IPS-18a (cell line): Measurements from ENCODE around the gene ASB6.
A peak's percentile ranks its signal among the peaks of the same experiment; 100 is the strongest.

Source experiments
- H3K27ac ChIP-seq: one replicate; pipeline ENCODE4 v1.5.1; 2013; ENCODE audit warnings: low read length
- H3K27me3 ChIP-seq: one replicate; pipeline ENCODE4 v1.6.1; 2013; ENCODE audit warnings: mild to moderate bottlenecking, low read length; ENCODE audit not compliant: control insufficient read depth, insufficient read depth
- H3K36me3 ChIP-seq: one replicate; pipeline ENCODE4 v1.6.1; 2013; ENCODE audit warnings: low read depth, low read length; ENCODE audit not compliant: control insufficient read depth
- H3K4me1 ChIP-seq: one replicate; pipeline ENCODE4 v1.6.1; 2013; ENCODE audit warnings: low read depth, low read length; ENCODE audit not compliant: control insufficient read depth
- H3K4me3 ChIP-seq: one replicate; pipeline ENCODE4 v1.5.1; 2013; ENCODE audit warnings: low read length
- H3K9ac ChIP-seq: one replicate; pipeline ENCODE4 v1.6.1; 2013; ENCODE audit warnings: mild to moderate bottlenecking, low read length, moderate library complexity
- H3K9me3 ChIP-seq: one replicate; pipeline ENCODE4 v1.6.1; 2013; ENCODE audit warnings: low read depth, low read length; ENCODE audit not compliant: control insufficient read depth

The ASB6 gene

DNA sequence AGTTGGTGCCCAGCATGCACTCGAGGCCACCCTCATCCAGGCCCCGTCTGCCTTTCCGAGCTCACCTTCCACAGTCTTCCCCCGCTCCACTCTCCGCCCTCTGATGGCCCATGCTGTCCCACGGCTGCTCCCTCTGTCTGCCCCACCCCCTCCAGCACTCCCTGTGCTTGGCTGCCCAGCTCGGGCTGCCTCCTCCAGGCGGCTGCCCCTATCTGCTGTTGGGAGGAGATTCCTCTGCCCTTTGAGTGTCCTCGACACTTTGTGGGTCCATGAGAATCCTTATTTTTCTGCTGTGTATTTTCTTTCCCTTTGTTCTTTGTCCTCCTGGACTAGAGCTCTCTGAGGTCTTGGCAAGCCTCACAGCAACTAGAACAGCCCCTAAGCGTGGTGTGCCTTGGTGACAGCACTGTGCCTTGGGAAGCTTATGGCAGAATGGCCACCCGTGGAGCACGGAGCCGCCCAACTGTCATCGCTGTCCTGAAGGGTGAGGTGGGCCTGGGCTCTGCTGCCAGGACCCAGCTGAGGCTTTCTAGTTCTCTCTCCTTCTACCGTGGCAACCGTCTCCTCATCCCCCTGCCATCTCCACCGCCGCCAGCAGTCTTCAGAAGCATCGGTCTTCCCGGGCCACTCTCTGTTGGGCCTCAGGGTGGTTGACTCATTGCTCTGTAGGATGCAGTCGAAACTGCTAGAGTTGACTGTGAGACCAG lies 10.8 kb downstream of the ASB6 start:
- peaks cover 8% of the 10 kb centered on the region for H3K4me1 ChIP-seq
- H3K36me3 ChIP-seq = peaks cover 34% of the 10 kb centered on the region
- H3K9me3 ChIP-seq = no peaks in the 10 kb centered on the region
- H3K4me3 ChIP-seq = no peak overlapping the region
- no peaks in the 10 kb centered on the region for H3K27me3 ChIP-seq
- no peak overlapping the region for H3K27ac ChIP-seq
- no peak overlapping the region for H3K9ac ChIP-seq

DNA sequence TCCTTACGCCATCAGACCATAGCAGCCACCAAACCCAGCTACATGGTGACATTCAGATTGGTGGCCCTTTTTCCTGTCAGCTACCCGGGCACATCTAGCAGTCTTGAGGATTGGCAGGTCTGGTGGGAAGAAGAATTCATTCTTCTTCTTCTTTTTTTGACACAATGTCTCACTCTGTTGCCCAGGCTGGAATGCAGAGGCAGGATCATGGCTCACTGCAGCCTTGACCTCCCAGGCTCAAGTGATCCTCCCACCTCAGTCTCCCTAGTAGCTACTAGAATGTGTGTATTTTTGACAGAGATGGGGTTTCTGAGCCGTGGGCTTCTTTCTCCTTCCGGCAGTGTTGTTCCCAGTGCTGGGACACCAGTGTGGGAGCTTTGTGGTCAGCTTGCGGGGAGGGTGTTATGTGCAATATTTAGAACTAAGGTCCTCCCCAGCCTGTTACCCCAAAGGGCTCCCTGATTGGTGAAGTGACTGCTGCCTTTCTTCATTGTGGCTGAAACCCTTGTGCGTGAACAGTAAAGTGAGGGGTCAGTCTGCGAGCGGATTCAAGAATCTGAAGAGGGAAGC lies 12.6 kb downstream of the ASB6 start:
- Histone ChIP-seq H3K4me1 (peaks cover 8% of the 10 kb centered on the region), H3K27ac (no peak overlapping the region), H3K9ac (no peak overlapping the region), H3K27me3 (no peaks in the 10 kb centered on the region), H3K36me3 (peaks cover 21% of the 10 kb centered on the region), H3K9me3 (no peaks in the 10 kb centered on the region), H3K4me3 (no peak overlapping the region)

DNA sequence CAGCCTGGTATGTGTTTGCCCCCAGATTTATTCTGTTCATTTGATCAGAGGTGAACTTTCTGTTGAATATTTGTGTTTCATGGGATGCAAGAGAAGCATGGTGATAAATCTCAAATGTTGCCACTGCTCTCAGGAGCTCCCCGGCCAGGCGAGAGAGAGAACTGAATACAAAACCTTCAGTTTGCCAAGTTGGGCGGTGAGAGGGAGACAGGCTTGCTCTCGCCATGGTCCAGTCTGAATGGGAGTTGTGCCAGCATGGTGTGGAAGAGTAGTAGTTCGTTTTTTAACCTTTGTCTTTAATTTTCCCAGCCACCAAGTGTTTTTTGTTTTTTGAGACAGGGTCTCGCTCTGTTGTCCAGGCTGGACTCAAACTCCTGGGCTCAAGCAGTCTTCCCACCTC lies 13.2 kb downstream of the ASB6 start:
- no peak overlapping the region for H3K27ac ChIP-seq
- H3K27me3 ChIP-seq = no peaks in the 10 kb centered on the region
- H3K36me3 ChIP-seq = peaks cover 17% of the 10 kb centered on the region
- H3K4me3 ChIP-seq = no peak overlapping the region
- no peak overlapping the region for H3K9ac ChIP-seq
- H3K4me1 ChIP-seq = peaks cover 8% of the 10 kb centered on the region
- no peaks in the 10 kb centered on the region for H3K9me3 ChIP-seq

DNA sequence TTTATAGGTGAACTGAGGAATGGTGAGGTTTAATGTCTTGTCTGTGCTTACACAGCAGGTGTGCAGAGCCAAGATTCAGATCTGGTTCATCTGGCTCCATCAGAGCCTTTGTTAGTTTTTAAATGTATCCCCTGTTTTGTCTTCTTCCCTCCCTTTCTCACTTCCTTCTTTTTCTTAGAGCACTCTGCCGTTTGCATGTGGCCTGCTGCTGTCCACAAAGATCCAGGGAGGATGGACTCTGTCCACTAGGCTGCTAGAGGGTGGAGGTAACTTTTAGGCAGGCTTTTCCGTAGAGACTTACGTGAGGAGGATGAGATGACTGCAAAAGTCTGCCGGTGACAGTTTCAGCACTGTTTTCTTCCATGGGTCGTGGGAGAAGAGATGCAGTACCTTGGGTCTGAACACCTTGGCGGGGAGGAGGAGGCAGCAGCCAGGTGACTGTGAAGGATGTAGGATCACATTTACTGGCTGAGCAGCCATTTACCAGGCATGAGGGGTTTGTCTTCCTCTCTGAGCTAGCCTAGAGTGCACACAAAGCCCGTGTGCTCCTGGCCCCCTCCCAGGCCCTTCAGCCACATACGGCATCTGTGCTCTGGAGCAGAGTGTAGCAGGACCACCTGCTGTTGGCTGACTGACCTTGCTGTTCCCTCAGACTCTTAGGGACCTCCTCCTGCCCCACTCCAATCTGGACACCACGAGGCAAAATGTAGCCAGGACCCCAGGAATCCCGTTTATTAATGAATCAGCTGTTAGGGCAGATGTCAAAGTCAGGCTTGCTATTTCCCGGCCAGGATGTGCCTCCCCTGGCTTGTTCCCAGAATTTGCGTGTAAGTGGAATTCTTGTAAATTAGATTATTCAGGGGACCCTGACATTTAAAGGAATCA lies 14.2 kb downstream of the ASB6 start:
- peaks cover 8% of the 10 kb centered on the region for H3K4me1 ChIP-seq
- peak overlapping the region; percentile 81 for H3K4me3 ChIP-seq
- H3K9me3 ChIP-seq = no peaks in the 10 kb centered on the region
- no peak overlapping the region for H3K9ac ChIP-seq
- H3K36me3 ChIP-seq = peaks cover 11% of the 10 kb centered on the region
- no peaks in the 10 kb centered on the region for H3K27me3 ChIP-seq
- no peak overlapping the region for H3K27ac ChIP-seq

DNA sequence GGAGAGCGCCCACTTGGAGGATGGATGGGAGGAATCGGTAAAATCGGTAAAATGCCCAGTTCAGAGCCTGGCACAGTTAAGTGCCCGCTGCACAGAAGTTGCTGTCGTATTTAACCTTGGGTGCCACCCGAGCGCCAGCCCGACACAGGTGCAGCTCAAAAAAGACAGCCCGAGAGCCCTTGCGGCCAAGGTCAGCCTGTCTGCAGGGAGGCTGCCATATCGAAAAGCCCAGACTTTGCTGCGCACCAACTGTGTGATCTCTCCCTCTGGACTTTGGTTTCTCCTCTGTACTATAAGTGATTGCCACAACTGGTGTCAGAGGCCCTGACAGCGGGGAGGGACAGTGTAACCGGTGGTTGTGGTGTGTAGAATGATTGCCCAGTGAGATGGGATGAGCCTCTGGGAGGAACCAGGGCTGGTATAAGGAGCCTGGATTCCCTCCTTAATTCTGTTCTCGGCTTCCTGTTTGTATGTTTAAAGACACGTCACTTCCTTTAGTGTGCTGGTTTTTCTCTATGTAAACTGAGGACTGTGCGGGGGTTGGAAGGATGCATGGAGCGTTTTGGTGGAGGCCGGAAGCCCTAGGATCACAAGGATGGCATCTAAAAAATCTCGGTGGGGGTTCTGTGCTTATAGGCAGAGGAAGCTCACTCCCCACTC lies 15.2 kb downstream of the ASB6 start:
- peaks cover 4% of the 10 kb centered on the region for H3K36me3 ChIP-seq
- peaks cover 4% of the 10 kb centered on the region for H3K27me3 ChIP-seq
- peak overlapping the region; percentile 81 for H3K4me3 ChIP-seq
- H3K4me1 ChIP-seq = peaks cover 8% of the 10 kb centered on the region
- H3K27ac ChIP-seq = peak overlapping the region; percentile 72
- H3K9me3 ChIP-seq = no peaks in the 10 kb centered on the region
- peak overlapping the region; percentile 83 for H3K9ac ChIP-seq

DNA sequence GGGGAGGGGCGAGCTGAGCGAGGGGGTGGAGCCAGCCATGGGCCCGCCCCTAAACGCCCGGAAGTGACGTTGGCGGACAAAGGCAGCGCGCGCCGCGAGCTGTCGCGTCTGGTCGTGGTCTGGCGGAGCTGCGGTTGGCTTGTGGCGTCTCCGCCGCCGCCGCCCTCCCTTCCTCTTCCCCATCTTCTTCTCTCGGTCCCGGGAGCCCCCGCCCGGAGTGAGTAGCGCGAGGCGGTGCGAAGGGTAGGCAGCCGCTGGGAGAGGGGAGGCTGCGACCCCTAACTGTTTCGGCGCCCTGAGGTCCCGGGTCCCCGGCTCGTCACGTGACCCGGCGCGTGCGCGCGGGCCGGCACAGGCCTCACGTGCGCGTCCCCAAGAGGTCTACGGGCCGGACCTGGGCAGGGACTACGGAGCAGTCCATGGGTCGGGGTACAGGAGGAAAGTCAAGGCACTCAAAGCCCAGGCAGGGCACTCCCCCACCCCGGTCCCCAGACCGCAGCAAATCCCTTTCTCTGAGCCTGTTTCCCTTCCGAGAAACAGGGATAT lies 15.8 kb downstream of the ASB6 start, which contains the start of gene NTMT1:
Gene NTMT1, plus strand, starts transcription at position 85 of the 546 bp plus-strand sequence. CDS start 6,541 bp downstream, outside the sequence.
- peaks cover 10% of the 10 kb centered on the region for H3K27me3 ChIP-seq
- H3K4me1 ChIP-seq = peaks cover 8% of the 10 kb centered on the region
- H3K9me3 ChIP-seq = no peaks in the 10 kb centered on the region
- peak within 1 kb of the TSS; percentile 81 for H3K4me3 ChIP-seq
- H3K27ac ChIP-seq = peak within 1 kb of the TSS; percentile 72
- H3K36me3 ChIP-seq = peaks cover 4% of the 10 kb centered on the region
- peak within 1 kb of the TSS; percentile 83 for H3K9ac ChIP-seq

DNA sequence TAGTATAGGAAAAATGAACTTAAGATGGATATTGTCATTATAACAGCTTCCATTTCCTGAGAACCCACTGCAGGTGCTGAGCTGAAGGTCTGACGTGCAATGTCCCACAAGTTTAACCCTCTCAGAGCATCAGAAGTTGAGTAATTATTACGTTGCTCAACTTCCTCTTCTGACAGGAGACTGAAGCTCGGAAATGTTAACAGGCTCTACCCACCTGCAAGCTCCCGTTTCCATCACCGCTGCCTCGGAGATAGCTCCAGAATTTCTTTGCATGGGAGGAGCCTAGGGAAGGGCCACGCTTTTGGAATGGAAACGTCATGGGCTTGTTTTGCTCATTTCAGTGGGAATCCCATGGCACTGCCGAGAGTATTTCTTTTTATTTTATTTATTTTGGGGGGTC lies 17.0 kb downstream of the ASB6 start:
- H3K27ac ChIP-seq = no peak overlapping the region
- no peak overlapping the region for H3K9ac ChIP-seq
- peaks cover 22% of the 10 kb centered on the region for H3K27me3 ChIP-seq
- H3K4me3 ChIP-seq = no peak overlapping the region
- peaks cover 8% of the 10 kb centered on the region for H3K4me1 ChIP-seq
- H3K36me3 ChIP-seq = peaks cover 4% of the 10 kb centered on the region
- H3K9me3 ChIP-seq = no peaks in the 10 kb centered on the region

DNA sequence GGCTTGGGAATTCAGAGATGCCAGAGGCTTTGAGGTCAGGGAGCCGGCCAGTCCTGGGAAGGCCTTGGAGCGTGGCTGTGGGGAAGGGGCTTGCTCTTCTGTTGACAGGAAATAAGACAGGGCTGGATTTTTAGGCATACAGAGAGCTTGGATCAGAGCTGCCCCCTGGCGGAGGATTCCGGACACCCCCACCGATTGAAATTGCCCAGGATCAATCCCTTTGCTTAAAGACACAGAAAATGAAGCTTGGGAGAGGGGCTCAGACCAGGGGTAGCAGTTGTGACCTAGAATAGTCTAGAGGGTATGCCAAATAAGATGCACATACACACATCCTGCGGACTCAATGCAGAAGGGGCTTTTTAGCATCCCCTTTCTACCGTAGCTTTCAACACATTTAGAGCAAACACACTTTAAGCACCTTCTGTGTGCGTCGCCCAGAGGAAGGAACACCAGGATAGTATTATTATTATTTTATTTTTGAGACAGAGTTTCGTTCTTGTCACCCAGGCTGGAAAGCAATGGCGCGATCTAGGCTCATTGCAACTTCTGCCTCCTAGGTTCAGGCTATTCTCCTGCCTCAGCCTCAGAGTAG lies 17.7 kb downstream of the ASB6 start:
- H3K4me1 ChIP-seq = peaks cover 8% of the 10 kb centered on the region

DNA sequence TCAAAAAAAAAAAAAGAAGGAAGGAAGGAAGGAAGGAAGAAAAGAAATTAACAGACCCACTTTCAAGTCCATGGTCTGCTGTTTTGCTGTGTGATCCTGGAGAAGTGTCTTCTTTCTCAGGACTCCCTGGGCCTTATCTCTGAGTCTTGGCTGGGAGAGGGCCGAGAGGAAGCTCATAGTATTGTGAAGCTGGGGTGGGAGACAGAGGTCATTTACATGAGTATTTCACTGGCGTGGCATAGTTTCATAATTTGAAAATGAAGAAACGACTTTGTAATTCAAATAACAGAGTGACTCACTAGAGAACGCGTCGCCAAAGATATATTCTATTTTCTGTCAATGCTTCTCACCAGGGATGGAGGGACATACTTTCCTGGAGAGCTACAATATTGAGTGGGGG lies 18.6 kb downstream of the ASB6 start:
- H3K9ac ChIP-seq = no peak overlapping the region
- H3K36me3 ChIP-seq = peaks cover 2% of the 10 kb centered on the region
- no peak overlapping the region for H3K4me3 ChIP-seq
- H3K27ac ChIP-seq = no peak overlapping the region
- H3K4me1 ChIP-seq = peaks cover 8% of the 10 kb centered on the region
- H3K27me3 ChIP-seq = peaks cover 35% of the 10 kb centered on the region
- H3K9me3 ChIP-seq = no peaks in the 10 kb centered on the region

More for the DNA sequence above, 17.7 kb downstream of the ASB6 start:
- H3K9ac ChIP-seq = no peak overlapping the region
- no peaks in the 10 kb centered on the region for H3K9me3 ChIP-seq
- peaks cover 4% of the 10 kb centered on the region for H3K36me3 ChIP-seq
- no peak overlapping the region for H3K4me3 ChIP-seq
- peaks cover 29% of the 10 kb centered on the region for H3K27me3 ChIP-seq
- H3K27ac ChIP-seq = no peak overlapping the region

DNA sequence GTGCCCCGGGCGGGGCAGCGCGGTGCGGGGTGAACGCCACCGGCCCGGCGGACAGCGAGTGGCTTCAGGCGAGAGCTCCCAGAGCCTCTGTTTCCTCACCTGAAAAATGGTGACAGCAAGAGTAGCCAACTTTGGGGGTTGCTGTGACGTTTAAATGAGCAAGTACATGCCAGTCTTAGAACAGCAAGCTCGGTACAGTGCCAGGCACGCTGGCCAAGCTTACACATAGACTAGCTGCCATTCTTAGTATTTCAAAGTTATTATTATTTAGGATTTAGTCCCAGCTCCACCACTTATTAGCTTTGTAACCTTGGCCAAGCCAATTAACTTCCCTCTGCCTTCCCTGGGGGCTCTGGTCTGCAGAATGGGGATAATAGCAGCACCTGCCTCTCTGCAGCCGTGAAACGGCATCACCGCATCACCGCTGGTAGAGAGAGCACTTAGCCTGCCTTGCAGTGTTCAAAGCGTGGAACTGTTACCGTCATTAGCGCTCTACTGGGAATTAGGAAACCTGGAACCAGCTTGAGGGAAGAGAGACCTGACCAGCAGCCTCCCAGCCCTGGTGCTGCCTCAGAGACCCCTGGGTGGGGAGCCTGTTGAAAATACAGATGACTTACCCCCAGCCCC lies 21.2 kb downstream of the ASB6 start, which contains the start of gene C9orf50:
Gene C9orf50, minus strand, starts transcription at position 433 of the 627 bp plus-strand sequence. CDS start 527 bp downstream, outside the sequence.
- Histone ChIP-seq H3K9ac (no peak within 1 kb of the TSS), H3K4me3 (peak within 1 kb of the TSS; percentile 48), H3K4me1 (no peaks in the 10 kb centered on the region), H3K9me3 (no peaks in the 10 kb centered on the region), H3K27ac (no peak within 1 kb of the TSS), H3K27me3 (peaks cover 35% of the 10 kb centered on the region), H3K36me3 (no peaks in the 10 kb centered on the region)
